GM21717 (cell line): ENCODE results near the gene MICAL3.

ENCODE experiments used
- ATAC-seq: cut with Tn5 transposase; IDR thresholded peaks from one replicate; pipeline ENCODE4 v1.9.1; 2021; ENCODE audit warnings: mild to moderate bottlenecking, moderate library complexity; ENCODE audit not compliant: unreplicated experiment

The MICAL3 gene

GRCh38 chr22:17741866-17742526 is 282.4 kb downstream of the MICAL3 start:
- ATAC-seq = no peak

- ATAC-seq = no peak
These were observed 285.0 kb downstream of the MICAL3 start for GRCh38 chr22:17739196-17739975.

GRCh38 chr22:17738386-17739128 is 285.8 kb downstream of the MICAL3 start:
- ATAC-seq = no peak
